Activated CD4-positive, CD25-positive, alpha-beta regulatory T cell treated with anti-CD3 and anti-CD28 coated beads, Interleukin-2, amount 50 U/mL, for 16 hours (primary cell): Measurements from ENCODE around the gene NPW.

Experiments used
- DNase-seq: peaks from one replicate; pipeline ENCODE4 v3.0.0-alpha.2; 2020; ENCODE audit warnings: low read depth, low spot score

NPW gene

DNA sequence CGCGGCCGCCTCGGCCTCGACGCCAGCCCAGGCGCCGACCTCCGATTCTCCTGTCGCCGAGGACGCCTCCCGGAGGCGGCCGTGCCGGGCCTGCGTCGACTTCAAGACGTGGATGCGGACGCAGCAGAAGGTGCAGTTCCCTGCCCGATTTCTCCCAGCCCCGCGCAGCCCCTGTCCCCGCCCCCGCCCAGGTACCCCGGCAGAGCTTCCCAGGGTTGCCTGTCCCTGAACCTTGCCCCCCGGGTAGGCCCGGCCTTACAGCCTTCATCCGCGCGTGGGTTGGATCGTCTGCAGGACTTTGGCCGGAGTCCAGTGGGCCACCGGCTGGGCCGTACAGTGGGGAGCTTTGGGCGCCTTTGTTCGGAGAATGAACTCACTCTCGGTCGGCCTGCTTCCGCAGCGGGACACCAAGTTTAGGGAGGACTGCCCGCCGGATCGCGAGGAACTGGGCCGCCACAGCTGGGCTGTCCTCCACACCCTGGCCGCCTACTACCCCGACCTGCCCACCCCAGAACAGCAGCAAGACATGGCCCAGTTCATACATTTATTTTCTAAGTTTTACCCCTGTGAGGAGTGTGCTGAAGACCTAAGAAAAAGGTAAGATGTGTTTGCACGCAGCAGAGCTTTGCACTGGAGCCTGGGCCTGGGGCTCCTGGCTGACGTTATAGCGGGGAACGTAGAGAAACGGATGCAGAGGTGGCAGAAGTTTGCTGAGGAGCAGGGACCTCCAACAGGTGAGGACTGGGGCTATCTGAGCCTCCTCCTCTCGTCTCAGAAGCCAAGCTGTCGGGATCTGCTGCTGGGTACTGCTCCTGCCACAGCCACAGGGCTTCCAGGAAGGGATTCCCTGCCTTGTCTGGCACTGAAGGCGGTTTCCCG lies 35.0 kb upstream of the NPW start:
- DNase-seq: no peak

DNA sequence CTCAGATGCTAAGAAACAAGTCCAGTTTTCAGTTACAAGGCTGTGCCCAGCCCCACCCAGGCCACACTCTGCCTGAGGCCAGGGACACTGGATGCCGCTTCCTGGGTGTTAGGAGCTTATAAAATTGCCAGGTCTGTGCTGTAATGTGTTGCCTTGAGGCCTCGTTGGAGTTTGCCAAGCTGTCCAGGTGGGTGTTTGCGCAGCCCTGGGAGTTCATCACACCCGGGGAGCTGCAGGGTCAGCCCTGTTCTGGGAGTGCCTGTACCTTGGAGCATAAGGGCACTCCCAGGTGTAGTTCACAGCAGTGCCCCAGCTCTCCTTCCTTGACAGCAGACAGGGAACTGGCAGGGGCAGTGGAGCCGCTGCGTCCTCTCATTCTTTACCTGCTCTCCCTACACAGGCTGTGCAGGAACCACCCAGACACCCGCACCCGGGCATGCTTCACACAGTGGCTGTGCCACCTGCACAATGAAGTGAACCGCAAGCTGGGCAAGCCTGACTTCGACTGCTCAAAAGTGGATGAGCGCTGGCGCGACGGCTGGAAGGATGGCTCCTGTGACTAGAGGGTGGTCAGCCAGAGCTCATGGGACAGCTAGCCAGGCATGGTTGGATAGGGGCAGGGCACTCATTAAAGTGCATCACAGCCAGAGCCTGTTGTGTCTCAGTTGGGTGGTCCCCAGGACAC lies 34.0 kb upstream of the NPW start:
- no peak for DNase-seq

DNA sequence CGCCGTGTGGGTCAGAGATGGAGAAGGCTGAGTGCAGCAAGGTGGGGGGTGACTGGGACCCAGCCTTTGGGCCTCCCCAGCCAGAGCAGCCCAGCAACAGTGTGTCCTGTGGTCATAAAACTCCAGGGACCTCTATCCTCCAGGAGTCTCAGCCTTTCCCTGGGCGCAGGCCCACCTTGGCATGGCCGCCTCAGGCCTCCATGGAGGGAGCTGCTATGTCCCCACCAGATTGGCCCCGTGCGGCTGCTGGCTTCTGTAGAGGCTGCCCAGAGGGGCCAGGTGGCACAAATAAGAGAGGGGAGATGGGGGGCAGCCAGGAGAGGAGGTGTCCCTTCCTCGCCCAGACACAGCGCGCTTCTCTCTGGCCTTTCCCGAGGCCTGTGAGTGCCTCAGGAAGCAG lies 32.4 kb upstream of the NPW start:
- DNase-seq: no peak

DNA sequence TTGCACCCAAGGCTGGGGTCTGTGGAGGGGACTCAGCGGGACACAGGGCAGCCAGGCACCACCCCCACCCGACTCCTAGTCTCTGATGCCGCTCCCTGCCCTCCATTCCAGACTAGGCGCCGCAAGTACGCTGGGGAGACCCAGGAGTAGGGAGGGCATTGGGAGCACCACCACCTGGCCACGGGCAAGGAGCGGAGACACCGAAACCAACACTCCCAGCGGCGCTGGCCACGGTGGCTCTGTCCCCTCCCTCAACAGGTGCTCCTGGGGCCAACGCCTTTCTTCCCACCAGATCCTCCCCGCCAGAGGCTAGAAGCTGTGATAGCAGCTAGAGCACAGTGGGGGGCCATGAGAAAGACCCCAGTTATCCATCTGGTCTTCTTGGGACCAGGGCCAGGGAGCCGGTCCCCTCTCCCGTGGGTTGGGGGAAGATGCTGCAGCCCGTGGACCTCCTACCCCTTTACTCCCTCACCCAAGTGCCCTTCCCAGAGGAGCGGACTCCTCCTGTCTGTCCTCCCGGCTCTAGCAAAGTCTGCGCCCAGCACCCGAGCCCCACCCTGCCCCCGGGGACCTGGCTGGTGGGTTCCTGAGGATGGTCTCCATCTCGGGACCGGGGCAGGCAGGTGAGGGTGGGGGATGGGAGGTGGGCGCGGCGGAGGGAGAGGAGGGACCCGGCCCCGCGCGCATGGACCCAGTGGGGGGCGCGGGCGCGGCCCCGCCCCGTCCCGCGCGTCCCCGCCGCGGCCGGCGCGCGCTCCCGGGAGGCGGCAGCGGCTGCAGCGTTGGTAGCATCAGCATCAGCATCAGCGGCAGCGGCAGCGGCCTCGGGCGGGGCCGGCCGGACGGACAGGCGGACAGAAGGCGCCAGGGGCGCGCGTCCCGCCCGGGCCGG lies 30.1 kb upstream of the NPW start, which contains the start of gene SYNGR3:
Gene SYNGR3 (plus strand): TSS at position 762 of the 892 bp plus-strand sequence. CDS start 133 bp downstream, outside the sequence.
- no peak for DNase-seq

DNA sequence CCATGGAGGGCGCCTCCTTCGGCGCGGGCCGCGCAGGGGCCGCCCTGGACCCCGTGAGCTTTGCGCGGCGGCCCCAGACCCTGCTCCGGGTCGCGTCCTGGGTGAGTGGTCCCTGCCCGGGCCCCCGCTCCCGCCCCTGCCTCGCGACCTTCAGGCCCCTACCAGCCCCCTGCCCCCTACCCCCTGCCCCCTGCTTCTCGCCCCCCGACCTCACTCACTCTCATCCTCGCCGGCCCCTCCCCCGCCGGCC lies 29.6 kb upstream of the NPW start:
- DNase-seq: no peak

DNA sequence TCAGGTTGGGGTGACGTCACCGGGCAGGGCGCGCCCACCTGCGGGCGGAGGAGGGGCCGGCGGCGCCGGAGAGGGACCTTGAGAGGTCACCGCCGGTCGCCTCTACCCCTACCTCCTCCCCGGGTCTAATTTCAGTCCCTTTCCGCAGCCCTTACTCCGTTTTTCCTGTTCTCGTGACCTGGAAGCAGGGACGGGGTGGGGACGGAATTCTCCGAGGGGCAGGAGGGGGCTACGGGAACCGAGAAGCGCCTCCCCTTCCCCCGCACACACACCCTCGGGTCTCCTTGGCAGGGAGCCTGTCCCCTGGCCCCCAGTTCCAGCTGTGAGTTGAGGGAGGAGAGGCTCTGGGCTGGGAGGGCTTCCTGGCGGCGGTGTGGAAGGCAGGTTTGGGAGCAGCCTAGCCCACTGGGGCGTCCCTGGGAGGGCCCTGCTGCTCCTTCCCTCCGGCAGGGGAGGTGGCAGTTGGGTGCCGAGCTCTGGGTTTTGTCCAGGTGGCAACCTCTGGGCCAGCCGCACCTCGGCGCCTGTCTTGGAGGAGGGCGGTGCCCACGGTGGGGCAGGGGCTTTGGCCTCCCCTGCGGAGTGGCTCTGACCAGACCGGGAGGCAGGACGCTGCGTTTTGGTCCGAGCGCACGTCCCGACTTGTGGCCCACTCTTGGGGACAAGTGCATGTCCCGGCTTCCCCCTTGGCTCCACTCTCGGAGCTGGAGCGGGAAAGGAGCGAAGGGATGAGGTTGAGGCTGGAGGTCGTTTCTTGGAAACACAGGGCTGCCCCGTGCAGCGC lies 29.0 kb upstream of the NPW start:
- DNase-seq: no peak

DNA sequence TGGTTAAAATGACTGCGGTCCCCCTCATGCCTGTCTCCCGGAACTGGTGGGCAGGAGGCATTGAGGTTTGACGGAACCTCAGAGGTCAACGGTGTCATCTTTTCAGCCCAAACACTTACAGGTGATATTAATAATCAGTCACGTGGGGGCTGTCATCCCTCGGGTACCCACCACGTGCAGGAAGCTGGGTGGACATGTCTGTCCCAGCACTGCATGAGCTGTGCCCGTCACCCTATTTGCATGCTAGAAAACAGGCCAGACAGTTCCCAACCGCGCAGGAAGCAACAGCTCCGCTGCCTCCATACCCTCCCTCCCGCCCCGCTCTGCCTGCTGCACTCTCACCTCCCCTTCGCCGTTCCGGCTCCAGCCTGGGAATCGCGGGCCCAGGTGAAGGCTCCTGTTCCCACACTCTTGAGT lies 28.4 kb upstream of the NPW start:
- DNase-seq: no peak

DNA sequence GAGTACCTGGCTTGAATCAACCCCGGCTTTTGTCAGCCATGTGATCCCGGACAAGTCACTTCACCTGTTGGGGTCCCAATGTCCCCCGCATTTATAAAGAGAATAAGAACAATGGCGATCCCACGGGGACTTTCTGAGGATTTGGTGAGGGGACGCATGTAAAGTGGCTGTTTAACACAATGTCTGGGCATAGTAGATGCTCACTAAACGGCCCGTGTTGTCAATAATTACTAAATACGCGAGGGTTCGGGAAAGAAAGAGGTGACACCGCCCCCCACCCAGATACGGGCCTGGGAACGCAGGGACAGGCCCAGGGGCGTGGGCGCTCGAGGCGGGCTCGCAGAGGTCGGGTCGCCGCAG lies 28.0 kb upstream of the NPW start:
- DNase-seq: no peak

DNA sequence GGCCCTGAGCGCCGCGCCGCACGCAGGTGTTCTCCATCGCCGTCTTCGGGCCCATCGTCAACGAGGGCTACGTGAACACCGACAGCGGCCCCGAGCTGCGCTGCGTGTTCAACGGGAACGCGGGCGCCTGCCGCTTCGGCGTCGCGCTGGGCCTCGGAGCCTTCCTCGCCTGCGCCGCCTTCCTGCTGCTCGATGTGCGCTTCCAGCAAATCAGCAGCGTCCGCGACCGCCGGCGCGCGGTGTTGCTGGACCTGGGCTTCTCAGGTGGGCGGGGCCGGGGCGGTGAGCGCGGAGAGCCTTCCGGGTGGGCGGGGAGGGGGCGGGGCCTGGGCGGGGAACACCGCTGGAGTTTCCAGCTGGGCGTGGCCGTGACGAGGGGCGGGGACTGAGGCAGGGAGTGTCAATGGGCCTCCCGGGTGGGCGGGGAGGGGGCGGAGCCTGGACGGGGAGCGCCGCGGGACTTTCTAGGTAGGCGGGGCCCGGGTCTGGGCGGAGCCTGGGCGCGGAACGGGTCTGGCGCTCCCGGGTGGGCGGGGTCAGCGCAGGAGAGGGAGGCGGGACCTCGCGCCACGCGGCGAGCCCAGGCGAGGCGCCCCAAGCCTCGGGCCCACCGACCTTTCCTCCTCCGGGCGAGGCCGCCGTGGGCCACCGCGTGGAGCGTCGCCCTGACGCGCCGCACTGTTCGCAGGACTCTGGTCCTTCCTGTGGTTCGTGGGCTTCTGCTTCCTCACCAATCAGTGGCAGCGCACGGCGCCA lies 27.5 kb upstream of the NPW start:
- peak; percentile 94 for DNase-seq

DNA sequence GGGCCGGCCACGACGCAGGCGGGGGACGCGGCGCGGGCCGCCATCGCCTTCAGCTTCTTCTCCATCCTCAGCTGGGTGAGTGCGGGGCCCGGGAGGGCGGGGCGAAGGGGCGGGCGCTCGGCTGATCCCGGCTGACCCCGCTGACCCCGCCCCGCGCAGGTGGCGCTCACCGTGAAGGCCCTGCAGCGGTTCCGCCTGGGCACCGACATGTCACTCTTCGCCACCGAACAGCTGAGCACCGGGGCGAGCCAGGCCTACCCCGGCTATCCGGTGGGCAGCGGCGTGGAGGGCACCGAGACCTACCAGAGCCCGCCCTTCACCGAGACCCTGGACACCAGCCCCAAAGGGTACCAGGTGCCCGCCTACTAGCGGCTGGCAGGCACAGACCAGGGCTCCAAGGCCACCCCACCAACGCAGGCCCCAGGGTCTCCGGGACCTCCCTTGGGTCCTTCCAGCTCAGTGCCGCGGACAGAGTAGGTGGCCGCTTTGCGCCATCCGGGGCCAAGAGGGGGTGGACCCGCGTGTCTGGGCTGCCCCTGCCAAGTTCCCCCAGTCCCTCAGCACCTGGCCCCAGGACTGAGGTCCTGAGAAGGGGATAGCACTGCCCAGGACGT lies 26.8 kb upstream of the NPW start:
- DNase-seq: no peak

DNA sequence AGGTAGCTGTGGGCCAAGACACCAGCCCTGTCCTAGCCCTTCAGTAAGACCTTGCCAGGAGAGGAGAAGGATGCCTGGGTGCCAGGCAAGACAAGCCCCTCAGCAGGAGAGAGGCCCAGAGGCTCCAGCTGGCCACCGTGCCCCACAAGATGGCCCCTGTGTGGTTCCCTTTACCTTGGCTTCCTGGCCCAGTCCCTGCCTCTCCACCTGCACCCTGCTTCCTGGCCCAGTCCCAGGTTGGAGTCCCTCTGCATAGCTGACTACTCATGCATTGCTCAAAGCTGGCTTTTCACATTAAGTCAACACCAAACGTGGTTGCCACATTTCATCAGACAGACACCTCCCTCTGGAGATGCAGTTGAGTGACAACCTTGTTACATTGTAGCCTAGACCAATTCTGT lies 25.9 kb upstream of the NPW start:
- DNase-seq: no peak

DNA sequence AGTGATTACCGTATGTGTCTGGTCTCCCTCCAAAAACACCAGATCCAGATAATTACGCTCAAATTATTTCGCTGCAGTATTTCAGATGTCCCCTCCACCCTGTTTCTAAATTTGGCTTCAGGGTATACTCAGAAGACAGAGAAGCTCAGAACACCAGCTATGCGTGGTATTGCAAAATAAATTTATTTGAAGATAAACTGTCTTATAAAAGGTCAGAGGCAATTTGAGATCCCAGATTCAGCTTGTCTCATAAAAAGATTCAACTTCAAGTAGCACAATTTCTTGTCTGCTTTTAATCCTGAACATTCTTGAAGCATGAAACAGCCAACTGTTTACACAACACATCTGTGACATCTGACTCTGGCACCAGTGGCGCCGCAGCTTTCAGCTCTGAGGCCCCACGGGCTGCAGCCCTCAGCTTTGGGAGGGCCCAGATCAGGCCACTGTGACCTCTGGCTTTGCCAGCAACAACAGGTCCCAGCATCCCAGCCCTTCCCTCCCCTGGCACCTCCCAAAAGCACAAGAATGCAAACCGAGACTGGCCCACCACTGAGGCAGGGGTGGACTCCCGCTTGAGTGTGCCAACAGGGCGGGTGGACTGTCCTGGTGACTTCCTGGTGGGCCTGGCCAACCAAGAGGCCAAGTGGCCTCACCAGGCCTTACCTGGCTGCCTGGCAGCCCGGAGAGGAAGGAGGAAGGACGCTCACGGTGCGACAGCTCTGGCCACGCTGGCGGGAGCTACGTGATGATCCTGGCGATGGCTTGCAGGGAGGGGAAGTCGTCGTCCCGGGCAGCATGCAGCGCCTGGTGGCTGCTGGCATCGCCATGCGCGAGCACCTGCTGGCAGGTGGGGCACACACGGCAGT lies 21.9 kb upstream of the NPW start:
- DNase-seq: no peak

DNA sequence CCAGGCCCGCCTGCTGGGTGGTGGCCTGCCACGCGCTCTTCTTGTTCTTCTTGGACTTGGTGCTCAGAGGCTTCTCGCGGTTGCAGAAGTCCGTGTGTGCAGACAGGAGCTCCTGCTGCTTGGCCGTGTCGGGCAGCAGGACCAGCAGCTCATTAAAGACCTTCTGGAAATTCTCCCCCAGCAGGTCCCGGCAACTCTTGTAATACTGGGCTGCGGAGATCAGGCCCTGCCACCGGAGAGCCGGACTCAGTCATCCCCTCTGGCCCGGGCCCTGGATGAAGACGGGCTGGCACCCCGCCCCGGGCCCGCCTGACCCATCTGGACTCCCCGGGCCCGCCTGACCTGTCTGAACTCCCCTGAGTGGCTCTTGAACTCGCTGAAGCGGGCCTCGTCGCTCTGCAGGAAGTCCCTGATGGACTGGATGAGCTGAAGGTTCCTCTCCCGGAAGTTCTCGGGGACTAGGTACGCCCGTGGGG lies 21.2 kb upstream of the NPW start:
- DNase-seq: no peak

DNA sequence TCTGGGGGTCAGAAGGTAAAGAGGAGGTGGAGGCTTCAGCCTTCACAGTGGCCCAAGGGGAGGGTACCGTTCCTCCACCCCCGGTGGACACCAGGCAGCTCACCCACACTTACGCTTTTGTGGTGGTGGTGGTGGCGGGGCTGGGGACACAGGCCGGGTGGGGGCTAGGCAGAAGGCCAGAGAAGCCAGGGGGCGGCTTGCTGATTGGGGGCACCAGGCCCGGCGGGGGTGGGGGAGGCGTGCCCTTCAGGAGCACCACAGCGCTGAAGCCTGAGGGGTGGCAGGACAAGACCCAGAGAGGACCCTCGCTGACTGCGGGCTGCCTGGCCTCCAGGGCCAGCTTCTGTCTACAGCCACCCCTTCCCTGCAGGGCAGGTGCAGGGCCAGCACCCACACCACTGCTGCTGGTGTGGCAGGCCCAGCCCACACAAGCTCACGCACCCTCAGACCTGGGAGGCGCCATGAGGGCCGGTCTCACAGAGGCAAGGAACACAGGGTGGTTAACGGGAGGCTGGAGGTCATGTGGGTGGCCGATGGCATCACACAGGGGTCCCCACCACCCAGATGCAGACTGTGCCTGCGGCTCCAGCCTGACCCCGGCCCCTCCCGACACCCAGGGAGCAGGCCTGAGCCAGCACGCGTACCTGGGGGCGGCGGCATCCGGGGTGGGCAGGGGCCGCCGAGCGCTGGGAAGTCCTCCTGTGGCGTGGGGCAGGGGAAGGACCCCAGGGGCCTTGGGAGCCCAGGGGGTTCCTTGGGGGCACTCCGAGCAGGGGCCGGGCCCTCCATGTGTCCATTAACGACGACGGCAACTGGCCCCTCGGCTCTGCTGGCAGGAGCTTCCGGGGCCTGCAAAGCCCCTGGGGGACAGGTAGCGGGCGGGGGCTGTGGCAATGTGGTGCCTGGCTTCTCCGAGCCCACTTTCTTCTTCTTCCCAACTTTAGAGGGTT lies 20.5 kb upstream of the NPW start:
- no peak for DNase-seq

DNA sequence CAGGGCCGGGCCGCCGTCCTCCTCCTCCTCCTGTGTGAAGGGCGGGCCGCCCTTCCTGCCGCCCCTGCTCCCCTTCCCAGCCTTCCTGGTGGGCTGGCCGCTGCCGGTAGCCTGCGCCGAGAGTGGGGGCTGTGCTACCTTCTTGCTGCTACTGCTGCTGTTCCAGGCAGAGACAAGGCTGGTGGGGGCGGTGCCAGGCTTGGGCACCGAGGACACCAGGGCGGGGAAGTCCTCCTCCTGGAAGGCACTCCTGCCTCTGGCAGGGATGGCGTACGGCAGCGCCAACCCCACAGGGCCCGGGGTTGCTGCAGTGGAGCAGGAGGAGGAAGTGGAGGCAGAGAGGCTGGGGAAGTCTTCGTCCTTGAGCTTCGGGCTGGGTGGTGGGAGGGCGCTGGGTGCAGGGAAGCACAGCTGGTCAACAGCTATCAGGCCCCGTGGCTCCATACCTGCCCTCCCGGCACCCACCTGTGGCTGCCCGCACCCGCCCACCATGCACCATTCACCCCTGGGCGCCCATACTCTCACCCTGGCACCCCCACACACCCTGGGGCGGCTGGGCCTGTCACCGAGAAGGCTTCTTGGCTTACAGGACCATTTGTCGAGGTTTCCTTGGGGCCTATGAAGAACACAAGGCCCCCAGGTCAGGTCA lies 19.6 kb upstream of the NPW start:
- no peak for DNase-seq

DNA sequence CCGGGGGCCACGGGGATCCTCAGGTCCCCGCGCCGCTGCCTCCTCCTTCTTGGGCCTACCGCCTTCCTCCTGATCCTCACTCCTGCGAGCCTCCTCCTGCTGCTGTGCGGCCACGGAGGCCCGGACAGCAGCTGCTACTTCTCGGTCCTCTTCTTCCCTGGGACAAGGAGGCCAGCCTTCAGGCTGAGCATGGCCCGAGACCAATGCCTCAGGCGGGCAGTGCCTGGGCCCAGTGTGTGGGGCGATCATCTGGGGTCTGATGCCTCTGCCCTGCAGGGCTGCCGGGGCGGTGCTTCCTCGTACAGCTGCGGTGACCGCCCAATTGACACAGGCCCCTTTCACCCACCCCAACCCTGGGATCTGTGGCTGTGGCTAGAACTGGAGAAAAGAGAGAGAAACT lies 18.6 kb upstream of the NPW start:
- DNase-seq: no peak

DNA sequence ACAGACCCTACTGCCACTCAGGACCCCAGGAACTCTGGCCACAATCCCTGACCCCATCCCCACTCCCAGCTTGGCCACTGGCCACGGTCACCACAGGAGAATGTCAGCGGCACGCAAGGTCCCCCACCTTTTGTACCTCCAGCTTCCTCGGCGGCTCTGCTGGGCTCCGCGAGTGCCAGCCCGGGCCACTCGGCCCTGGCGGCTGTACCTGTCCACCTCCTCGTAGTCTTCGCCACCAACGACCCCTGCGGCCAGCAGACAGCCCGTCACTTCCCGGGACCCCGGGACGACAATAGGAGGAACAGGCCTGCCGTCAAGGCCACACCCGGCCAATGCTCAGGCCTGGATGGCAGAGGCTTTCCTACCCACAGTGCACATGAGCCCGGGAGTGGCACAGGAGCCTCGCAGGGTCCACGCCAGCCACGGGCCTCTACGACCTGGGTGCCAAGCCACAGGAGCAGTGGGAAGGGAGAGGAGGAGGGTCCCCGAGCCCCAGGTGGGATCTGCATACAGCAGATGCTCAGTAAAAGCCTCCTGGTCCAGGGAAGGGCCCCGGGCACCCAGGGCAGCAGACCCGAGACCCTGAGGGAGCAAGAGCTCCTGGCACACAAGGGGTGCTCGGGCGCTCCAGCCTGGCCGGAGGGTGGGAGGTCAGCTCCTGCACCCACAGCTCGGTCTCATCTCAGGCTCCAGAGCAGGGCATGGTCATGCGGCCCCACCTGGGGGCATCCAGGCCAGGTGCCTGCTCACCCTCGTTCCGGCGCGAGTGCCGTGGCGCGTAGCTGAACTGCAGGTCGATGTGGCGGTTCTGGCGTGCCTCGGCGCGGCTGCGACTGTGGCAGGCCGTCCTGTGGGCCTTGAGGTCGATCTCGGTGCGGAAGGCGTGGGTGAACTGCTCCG lies 17.9 kb upstream of the NPW start:
- no peak for DNase-seq
